Measurements from ENCODE around the gene MARCHF2. TPM values are rescaled to one million over a fixed set of nuclear protein-coding genes. Genes with fewer than 3 reads are reported as not detected.

The MARCHF2 gene
- total RNA-seq, 4 donors from 2014 or later = 44.1 to 161 (median 62.8) TPM

- DNase-seq = no peak
- Histone ChIP-seq H3K9me3 (no peaks in the 10 kb centered on the region), H3K4me3 (no peak overlapping the region), H3K36me3 (no peaks in the 10 kb centered on the region), H3K4me1 (no peaks in the 10 kb centered on the region), H3K27me3 (no peaks in the 10 kb centered on the region), H3K27ac (no peak overlapping the region)
- TF ChIP-seq CTCF (IDR thresholded peaks at IDR 0.05) (no peak), POLR2A (IDR thresholded peaks at IDR 0.05) (no peak)
- intact Hi-C loops (cut with DNase I; ENCODE audit: low total_unique reads) = no loop called here
These were observed 55.0 kb downstream of the MARCHF2 start for GRCh38 chr19:8468124-8468523.

- TF ChIP-seq CTCF (IDR thresholded peaks at IDR 0.05) (no peak), POLR2A (IDR thresholded peaks at IDR 0.05) (no peak)
- Histone ChIP-seq H3K27me3 (no peaks in the 10 kb centered on the region), H3K36me3 (no peaks in the 10 kb centered on the region), H3K4me3 (no peak overlapping the region), H3K9me3 (no peaks in the 10 kb centered on the region), H3K4me1 (no peaks in the 10 kb centered on the region), H3K27ac (no peak overlapping the region)
- DNase-seq = no peak
- intact Hi-C loops (cut with DNase I; ENCODE audit: low total_unique reads) = no loop called here
These were observed 55.8 kb downstream of the MARCHF2 start for GRCh38 chr19:8468761-8469373.

- no peak for DNase-seq
- intact Hi-C loops (cut with DNase I; ENCODE audit: low total_unique reads) = no loop called here
- Histone ChIP-seq H3K36me3 (no peaks in the 10 kb centered on the region), H3K27me3 (no peaks in the 10 kb centered on the region), H3K27ac (no peak overlapping the region), H3K4me1 (no peaks in the 10 kb centered on the region), H3K4me3 (no peak overlapping the region), H3K9me3 (no peaks in the 10 kb centered on the region)
- TF ChIP-seq CTCF (IDR thresholded peaks at IDR 0.05) = no peak
- TF ChIP-seq POLR2A (IDR thresholded peaks at IDR 0.05) = no peak
These were observed 56.7 kb downstream of the MARCHF2 start for GRCh38 chr19:8469613-8470368.

- Histone ChIP-seq H3K27ac (no peak overlapping the region), H3K27me3 (no peaks in the 10 kb centered on the region), H3K4me3 (no peak overlapping the region), H3K36me3 (no peaks in the 10 kb centered on the region), H3K9me3 (no peaks in the 10 kb centered on the region), H3K4me1 (no peaks in the 10 kb centered on the region)
- DNase-seq = no peak
- intact Hi-C loops (cut with DNase I; ENCODE audit: low total_unique reads) = no loop called here
- TF ChIP-seq POLR2A (IDR thresholded peaks at IDR 0.05) = no peak
- TF ChIP-seq CTCF (IDR thresholded peaks at IDR 0.05) = no peak
These were observed 60.8 kb downstream of the MARCHF2 start for GRCh38 chr19:8473648-8474476.

- no peaks in the 10 kb centered on the region for H3K27me3 ChIP-seq
- no peaks in the 10 kb centered on the region for H3K9me3 ChIP-seq
- DNase-seq = no peak
- TF ChIP-seq CTCF (IDR thresholded peaks at IDR 0.05) (no peak), POLR2A (IDR thresholded peaks at IDR 0.05) (no peak)
- H3K27ac ChIP-seq = no peak overlapping the region
- H3K36me3 ChIP-seq = no peaks in the 10 kb centered on the region
- H3K4me1 ChIP-seq = no peaks in the 10 kb centered on the region
- no peak overlapping the region for H3K4me3 ChIP-seq
- intact Hi-C loops (cut with DNase I; ENCODE audit: low total_unique reads) = no loop called here
These were observed 61.9 kb downstream of the MARCHF2 start for GRCh38 chr19:8475005-8475404.
